Hematopoietic multipotent progenitor cell treated with erythropoietin and hydrocortisone succinate and interleukin-3 and kit ligand, for 15 days (in vitro differentiated cells): ENCODE measurements around the gene CRB2.

ENCODE experiments used
- DNase-seq: peaks from one replicate; pipeline ENCODE4 v3.0.0-alpha.2; 2015; ENCODE audit warnings: low spot score

The CRB2 gene

DNA sequence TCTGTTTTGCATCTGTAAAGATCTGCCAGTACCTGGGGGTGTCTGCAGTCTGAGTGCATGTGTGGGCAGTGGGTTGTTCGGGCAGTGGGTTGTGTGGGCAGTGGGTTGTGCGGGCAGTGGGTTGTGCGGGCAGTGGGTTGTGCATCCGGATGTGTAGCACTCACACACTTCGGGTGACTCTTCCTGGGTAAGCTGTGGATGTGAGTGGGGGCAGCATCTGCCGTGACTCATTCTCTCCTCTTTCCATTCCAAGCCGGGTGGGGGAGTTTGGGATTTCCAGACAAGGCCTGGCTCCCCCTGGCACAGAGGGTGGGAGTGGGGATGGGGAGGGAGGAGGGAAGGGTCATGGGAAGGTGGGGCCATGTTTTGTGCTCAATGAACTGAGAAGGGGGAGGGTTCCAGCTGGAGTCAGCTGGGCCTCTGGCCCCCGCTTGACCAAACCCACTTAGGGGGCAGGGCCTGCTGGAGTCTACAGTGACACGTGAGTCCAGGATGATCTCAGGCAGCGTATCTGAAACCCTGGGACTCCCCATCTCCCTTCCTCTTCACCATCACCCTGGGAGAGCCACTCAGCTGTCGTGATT lies 8.3 kb downstream of the CRB2 start:
- no peak for DNase-seq

DNA sequence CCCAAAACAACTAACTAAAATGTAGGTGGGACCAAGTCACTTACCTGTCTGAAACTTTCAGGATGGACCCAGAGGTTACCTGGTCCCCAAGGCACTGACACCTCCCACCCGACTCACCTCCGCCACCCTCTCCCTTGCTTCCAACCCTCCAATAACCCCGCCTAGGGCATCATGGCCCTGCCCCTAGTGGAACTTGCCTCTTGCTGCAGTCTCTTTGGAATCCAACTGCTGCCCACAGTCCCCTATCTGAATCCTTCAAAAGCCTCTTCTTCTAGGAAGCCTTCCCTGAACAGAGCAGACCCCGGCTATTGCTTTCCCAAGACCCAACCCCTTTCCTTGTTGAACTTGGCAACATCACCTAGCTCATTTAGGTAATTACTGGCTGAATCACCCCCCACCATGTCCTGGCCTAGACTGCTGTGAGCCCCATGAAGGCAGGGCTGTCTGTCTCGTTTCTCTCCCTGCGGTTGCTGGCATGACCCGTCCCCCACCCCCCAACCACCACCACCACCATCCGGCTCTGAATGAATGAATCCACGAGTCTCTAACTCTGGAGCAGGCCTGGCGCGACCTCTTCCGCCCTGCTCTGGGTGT lies 9.4 kb downstream of the CRB2 start:
- DNase-seq: no peak

DNA sequence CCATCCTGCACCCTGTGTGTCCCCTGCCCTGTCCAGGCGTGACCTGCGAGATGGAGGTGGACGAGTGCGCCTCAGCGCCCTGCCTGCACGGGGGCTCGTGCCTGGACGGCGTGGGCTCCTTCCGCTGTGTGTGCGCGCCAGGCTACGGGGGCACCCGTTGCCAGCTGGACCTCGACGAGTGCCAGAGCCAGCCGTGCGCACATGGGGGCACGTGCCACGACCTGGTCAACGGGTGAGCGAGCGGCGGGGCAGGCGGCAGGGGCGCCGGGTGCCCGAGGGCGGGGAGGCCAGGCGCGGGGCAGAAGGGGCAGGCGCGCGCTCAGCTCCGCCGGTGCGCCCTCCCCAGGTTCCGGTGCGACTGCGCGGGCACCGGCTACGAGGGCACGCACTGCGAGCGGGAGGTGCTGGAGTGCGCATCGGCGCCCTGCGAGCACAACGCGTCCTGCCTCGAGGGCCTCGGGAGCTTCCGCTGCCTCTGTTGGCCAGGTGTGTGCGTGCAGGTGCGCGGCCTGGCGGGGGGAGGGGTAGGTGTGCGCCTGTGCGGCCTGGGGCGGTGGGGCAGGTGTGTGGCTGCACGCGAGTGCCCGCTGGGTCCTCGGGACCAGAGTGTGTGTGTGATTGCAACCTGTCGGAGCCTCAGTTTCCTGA lies 10.0 kb downstream of the CRB2 start:
- DNase-seq: no peak

DNA sequence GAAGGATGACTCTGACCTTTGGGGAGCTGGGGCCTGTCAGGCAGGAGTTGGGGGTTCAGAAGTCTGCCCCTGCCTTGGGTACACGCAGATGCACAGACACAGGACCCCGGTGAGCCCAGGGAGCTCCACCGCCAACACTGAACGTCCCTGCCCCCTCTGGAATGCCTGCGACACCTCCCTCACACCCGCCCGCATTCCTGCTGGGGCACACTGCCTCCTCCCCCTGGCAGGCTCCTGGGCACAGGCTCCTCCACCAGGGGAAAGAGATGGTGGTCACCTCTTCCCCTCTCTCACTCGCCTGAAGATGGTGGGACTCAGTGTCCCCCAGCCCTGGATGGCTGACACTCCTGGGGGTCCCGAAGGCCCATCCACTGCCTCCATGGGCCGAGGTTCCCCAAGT lies 12.0 kb downstream of the CRB2 start:
- DNase-seq: no peak

DNA sequence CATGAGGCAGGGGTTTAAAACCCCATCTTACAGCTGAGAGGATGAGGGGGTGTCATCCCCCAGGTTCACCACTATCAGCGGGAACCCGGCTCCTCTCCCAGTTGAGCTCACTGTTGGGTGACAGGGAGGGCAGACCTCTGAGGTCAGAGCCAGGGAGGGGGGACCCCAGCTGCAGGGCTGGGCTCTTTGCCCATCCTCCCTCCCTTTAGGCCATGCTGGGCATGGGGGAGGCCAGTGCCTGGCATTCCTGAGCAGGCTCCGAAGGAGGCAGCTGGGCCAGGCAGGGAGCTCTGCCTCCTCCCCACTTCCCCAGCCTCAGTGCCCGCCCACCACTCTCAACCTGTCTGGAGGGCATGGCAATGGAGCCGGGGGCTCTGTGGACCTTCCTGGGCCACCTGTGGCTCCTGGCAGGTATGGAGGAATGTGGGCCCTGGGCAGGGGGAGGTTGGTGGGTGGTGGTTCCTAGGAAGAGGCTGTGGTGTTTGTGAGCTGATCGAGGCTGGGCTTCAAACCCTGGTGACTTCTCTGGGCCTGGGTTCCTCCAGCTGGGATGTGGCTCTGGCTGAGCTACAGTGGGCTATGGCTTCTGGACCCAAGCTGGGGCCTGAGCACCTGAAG lies 12.6 kb downstream of the CRB2 start:
- DNase-seq: no peak

DNA sequence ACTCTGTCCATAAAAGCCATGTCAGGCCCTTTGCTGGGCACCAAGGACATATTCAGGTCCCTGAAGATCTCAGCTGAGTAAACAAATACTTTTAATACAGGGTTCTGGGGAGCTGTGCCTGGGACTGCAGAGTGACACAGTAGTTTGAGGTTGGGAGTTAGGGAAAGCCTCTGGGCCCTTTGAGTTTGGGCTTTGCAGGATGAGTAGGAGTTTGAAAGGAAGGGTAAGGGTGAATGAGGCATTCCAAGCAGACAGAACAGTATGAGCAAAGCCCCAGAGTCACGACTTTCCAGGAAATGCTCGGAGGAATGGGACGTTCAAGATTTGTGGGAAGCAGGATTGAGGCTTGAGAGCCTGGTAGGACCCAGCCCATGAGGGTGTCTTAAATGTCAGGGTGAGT lies 13.3 kb downstream of the CRB2 start:
- DNase-seq: no peak

DNA sequence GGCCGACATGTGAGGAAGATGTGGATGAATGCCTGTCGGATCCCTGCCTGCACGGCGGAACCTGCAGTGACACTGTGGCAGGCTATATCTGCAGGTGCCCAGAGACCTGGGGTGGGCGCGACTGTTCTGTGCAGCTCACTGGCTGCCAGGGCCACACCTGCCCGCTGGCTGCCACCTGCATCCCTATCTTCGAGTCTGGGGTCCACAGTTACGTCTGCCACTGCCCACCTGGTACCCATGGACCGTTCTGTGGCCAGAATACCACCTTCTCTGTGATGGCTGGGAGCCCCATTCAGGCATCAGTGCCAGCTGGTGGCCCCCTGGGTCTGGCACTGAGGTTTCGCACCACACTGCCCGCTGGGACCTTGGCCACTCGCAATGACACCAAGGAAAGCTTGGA lies 14.1 kb downstream of the CRB2 start:
- no peak for DNase-seq

DNA sequence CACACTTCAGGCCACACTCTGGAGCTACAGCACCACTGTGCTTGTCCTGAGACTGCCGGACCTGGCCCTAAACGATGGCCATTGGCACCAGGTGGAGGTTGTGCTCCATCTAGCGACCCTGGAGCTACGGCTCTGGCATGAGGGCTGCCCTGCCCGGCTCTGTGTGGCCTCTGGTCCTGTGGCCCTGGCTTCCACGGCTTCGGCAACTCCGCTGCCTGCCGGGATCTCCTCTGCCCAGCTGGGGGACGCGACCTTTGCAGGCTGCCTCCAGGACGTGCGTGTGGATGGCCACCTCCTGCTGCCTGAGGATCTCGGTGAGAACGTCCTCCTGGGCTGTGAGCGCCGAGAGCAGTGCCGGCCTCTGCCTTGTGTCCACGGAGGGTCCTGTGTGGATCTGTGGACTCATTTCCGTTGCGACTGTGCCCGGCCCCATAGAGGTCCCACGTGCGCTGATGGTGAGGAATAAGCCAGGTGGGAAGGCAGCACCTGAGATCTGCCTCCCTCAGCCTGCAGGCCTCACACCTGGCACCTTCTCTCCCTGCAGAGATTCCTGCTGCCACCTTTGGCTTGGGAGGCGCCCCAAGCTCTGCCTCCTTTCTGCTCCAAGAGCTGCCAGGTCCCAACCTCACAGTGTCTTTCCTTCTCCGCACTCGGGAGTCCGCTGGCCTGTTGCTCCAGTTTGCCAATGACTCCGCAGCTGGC lies 14.7 kb downstream of the CRB2 start:
- no peak for DNase-seq

DNA sequence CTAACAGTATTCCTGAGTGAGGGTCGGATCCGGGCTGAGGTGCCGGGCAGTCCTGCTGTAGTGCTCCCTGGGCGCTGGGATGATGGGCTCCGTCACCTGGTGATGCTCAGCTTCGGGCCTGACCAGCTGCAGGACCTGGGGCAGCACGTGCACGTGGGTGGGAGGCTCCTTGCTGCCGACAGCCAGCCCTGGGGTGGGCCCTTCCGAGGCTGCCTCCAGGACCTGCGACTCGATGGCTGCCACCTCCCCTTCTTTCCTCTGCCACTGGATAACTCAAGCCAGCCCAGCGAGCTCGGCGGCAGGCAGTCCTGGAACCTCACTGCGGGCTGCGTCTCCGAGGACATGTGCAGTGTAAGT lies 15.2 kb downstream of the CRB2 start:
- DNase-seq: no peak

DNA sequence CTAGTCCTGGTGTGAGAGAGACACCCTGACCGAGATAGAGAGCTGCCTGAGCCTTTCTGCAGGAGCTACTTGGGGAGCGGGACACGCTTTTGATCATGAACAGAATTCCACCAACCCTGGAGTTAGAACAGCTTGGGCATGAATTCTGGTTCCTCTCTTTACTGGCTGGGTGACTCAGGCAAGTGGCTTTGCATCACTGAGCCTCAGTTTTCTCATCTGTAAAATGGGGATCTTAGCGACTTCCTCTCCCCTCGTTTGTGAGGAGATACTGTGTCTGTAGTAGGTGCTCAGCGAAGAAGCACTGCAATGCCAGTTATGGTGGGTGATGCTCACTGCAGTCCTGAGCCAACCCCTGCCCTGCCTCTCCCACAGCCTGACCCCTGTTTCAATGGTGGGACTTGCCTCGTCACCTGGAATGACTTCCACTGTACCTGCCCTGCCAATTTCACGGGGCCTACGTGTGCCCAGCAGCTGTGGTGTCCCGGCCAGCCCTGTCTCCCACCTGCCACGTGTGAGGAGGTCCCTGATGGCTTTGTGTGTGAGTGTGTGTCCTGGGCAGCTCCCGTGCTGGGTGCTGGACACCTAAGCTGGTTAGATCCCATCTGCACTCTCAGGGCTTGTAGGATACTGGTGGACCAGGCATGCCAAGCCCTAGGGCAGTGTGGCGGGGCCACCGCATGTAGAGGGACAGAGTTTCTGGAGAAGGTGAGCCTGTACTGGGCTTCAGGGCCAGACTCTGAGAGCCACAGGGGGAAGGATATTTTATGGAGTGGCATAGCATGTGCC lies 16.0 kb downstream of the CRB2 start:
- no peak for DNase-seq

DNA sequence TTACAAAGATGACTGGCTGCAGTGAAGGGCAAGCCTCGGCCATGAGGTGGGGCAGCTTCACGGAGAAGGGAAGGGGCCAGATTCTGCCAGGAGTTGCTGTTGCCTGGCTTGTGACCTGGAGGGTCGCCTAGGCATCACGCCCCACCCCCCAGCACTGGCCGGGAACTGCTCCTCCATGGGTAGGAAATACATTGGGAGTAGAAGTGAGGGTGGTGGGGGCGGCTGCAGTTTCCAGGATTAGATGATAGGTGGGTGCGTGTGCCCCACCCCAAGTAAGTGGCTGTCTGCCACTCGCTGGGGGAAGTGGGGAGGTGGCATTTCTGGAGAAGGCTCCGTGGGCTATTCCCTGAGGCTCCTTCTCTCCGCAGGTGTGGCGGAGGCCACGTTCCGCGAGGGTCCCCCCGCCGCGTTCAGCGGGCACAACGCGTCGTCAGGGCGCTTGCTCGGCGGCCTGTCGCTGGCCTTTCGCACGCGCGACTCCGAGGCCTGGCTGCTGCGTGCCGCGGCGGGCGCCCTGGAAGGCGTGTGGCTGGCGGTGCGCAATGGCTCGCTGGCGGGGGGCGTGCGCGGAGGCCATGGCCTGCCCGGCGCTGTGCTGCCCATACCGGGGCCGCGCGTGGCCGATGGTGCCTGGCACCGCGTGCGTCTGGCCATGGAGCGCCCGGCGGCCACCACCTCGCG lies 16.9 kb downstream of the CRB2 start:
- no peak for DNase-seq

DNA sequence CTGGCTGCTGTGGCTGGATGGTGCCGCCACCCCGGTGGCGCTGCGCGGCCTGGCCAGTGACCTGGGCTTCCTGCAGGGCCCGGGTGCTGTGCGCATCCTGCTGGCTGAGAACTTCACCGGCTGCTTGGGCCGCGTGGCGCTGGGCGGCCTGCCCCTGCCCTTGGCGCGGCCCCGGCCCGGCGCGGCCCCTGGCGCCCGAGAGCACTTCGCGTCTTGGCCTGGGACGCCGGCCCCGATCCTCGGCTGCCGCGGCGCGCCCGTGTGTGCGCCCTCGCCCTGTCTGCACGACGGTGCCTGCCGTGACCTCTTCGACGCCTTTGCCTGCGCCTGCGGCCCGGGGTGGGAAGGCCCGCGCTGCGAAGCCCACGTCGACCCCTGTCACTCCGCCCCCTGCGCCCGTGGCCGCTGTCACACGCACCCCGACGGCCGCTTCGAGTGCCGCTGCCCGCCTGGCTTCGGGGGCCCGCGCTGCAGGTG lies 17.5 kb downstream of the CRB2 start:
- no peak for DNase-seq

DNA sequence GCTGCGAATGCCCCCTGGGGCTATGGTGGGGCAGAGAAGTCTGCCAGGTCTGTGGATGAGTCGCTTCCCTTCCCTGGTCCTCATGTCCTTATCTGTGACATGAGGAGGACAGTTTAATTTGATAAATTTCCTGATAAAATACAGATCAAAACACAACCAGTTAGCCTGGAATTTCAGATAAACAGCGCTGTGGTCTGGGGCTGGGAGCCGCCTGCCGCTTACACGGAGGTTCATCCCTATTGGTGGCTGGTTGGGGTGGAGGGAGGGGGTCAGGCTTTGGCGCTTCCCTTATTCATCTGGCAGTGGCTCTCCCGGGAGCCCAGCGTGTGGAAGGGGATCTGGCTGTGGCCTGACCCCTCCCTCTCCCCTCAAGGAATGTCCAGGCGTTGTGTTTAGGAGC lies 17.9 kb downstream of the CRB2 start:
- no peak for DNase-seq

DNA sequence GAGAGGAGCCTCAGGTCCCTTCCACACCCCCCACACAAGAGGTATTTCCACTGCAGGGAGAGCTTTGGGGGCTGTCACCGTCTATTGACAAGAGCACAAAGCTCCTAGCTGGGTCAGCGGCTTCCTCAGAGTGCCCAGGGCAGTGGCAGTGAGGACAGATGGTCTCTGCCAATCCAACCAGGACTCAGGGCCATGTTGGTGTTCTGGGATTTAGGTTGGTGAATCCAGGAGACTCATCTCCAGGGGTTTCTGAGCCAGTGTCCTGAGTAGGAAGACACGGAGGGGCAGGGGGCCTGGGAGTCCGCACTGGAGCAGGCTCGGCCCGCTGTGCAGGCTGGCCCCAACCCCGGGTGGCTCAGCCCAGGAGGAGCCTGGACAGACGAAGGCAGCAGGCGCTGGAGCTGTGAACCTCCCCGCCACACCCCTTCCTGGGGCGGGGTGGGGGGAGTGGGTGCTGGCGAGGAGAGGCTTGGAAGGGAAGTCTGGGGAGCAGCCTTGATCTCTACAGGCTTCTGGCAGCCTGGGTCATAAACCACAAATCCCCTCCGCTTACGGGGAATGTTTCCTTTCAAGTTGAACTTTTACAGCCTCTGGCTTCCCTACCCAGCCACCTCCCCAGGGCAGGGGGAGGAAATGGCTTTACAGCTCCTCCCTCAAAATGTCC lies 19.6 kb downstream of the CRB2 start:
- no peak for DNase-seq

DNA sequence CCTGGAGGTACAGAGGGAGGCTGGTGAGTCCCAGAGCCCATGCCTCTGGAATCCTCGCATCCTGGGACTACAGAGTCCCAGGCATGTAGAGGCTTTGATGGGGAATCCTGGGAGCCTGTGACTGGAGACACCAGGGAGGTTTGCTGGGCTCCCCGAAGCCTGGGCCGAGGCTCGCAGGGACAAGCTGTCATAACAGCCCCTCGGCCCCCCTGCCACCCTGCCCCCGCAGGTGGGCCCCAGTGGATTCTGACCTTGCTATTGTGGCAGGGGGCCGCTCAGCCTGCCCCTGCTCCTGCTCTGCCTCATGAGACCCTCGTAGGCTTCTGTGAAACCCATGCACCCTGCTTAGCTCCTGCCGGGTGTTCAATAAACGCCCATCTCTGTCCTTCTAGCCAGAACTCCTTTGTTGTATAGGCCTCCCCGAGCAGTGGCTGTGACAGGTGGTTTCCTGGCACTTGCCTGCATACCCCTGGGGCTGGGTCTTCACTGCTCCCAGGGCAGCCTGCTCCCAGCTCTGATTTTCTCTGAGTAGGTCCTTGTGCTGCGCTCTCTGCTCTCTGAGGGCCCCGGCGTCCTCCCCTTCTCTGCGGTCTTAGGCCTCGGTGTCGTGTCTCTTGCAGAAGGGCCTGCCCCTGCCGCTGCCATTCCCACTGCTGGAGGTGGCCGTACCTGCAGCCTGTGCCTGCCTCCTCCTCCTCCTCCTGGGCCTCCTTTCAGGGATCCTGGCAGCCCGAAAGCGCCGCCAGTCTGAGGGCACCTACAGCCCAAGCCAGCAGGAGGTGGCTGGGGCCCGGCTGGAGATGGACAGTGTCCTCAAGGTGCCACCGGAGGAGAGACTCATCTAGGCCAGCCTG lies 20.4 kb downstream of the CRB2 start:
- no peak for DNase-seq

DNA sequence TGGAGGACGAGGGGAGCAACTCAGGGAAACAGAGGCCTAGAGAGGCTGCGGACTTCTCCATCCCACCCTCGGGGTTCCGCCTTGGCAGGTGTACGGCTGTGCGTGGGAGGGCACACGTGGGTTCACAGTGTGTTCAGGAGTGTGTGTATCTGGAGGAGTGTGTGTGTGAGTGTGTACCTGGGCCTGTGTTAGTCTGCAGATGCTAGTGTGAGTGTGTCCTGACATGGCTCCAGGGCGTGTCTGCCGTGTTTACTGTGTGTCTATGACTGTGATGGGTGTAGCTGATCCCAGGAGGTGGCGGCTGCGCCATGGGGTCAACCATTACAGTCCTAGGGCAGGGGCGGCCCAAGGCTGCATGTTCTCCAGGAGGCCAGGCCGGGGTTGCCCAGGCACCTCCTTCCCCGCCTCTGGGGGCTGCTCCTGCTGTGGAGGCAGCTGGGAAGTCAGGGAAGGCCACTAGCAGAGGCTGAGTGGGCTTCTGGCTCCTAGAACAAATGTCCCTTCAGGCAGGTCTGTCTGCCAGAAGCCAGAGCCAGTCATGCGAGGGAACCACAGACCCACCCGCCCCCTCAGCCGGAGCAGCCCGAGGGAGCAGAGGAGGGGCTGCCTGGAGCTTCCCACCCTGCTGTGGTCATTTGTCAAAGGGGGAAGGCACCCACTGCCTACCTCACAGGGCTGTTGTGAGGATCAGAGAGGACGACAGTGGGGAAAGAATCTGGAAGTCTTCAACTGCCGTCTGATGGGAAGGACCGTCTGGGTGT lies 21.4 kb downstream of the CRB2 start:
- DNase-seq: no peak

DNA sequence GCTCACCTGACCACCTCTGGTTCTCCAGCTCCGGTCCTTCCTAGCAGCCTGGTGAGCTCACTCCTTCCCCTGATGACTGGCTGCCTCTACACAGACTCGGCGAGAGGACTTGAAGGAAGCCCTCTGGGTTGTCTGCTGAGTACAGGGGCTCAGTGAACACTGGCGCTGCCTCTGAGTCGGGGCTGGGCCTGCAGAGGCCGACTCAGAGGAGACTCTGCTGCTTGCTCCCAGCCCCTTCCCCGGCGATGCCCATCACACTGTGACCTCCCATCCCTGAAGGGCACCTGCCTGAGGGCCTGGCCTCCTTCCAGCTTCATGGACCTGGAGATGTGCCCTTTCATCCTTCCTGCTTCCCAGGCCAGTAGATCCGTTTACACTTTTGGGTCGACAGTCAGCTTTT lies 22.0 kb downstream of the CRB2 start:
- DNase-seq: no peak

DNA sequence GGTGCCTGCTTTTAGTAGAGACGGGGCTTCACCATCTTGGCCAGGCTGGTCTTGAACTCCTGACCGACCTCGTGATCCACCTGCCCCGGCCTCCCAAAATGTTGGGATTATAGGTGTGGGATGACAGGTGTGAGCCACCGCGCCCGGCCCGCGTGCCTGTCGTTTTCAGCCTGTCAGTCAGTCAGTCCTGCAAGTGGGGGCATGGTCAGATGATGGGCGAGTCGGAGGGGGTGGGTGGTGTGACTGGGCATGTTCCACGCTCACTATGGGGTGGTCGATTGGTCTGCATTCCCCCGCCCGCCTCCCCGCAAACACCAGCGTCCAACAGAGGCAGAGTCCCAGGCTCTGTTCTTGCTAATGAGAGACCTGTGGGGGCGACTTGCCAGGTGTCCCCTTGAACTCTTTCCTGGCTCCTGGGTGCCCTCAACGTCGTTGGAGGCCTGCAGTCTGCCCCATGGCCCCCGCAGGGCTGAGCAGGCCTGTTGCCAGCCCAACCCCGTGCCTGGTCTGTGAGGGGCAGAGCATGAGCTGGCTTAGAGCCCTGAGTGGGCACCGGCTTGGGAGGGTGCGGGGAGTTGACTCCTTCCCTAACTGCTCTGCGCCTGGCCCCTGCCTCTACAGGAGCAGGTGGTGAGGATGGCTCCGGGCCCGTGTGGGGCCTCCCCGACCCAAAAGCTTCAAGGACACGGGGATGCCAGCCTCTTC lies 23.1 kb downstream of the CRB2 start:
- no peak for DNase-seq
